GM12865 (cell line): Measurements from ENCODE around the gene FNIP1.
A peak's percentile ranks its signal among the peaks of the same experiment; 100 is the strongest.

ENCODE experiments used
- DNase-seq: peaks from one replicate; pipeline ENCODE4 v3.0.0; 2010; ENCODE audit warnings: low read depth
- H3K4me3 ChIP-seq: 2 replicates; pipeline ENCODE4 v1.5.1; 2011; ENCODE audit warnings: mild to moderate bottlenecking, low read depth, low read length, control low read depth
- CTCF ChIP-seq: IDR thresholded peaks from 2 replicates; pipeline ENCODE4 v1.5.1; 2011; ENCODE audit warnings: low read length, control low read depth, low read depth, inconsistent platforms; ENCODE audit not compliant: insufficient read depth; ENCODE audit errors: missing control alignments

FNIP1 gene

GRCh38 chr5:131634238-131634637 is 162.6 kb downstream of the FNIP1 start:
- peak overlapping the region; percentile 81 for H3K4me3 ChIP-seq
- TF ChIP-seq CTCF: no peak
- no peak for DNase-seq

- peak; percentile 50 for DNase-seq
- H3K4me3 ChIP-seq: peak overlapping the region; percentile 81
- no peak for TF ChIP-seq CTCF
Measured at GRCh38 chr5:131633830-131634229, 163.0 kb downstream of the FNIP1 start.

GRCh38 chr5:131630963-131631350 is 165.9 kb downstream of the FNIP1 start:
- no peak for DNase-seq

GRCh38 chr5:131630208-131630962 is 166.4 kb downstream of the FNIP1 start:
- H3K4me3 ChIP-seq: no peak overlapping the region
- DNase-seq: no peak
- no peak for TF ChIP-seq CTCF

More at GRCh38 chr5:131630963-131631350, 165.9 kb downstream of the FNIP1 start:
- no peak for TF ChIP-seq CTCF
- H3K4me3 ChIP-seq: no peak overlapping the region

- no peak for DNase-seq
- H3K4me3 ChIP-seq: no peak overlapping the region
- TF ChIP-seq CTCF: no peak
Measured at GRCh38 chr5:131628990-131629389, 167.8 kb downstream of the FNIP1 start.

GRCh38 chr5:131627207-131627865 is 169.5 kb downstream of the FNIP1 start:
- no peak overlapping the region for H3K4me3 ChIP-seq
- DNase-seq: no peak
- no peak for TF ChIP-seq CTCF
